Measurements from ENCODE around the gene PPP2R3A.

PPP2R3A gene

GRCh38 chr3:136184703-136185102 is 219.2 kb downstream of the PPP2R3A start:
- TF ChIP-seq, protein P1, sequence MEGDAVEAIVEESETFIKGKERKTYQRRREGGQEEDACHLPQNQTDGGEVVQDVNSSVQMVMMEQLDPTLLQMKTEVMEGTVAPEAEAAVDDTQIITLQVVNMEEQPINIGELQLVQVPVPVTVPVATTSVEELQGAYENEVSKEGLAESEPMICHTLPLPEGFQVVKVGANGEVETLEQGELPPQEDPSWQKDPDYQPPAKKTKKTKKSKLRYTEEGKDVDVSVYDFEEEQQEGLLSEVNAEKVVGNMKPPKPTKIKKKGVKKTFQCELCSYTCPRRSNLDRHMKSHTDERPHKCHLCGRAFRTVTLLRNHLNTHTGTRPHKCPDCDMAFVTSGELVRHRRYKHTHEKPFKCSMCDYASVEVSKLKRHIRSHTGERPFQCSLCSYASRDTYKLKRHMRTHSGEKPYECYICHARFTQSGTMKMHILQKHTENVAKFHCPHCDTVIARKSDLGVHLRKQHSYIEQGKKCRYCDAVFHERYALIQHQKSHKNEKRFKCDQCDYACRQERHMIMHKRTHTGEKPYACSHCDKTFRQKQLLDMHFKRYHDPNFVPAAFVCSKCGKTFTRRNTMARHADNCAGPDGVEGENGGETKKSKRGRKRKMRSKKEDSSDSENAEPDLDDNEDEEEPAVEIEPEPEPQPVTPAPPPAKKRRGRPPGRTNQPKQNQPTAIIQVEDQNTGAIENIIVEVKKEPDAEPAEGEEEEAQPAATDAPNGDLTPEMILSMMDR (IDR thresholded peaks at IDR 0.05; ENCODE audit: low read depth, low read length): no peak
- TF ChIP-seq EZH2phosphoT487 (IDR thresholded peaks at IDR 0.05; ENCODE audit: low read depth): no peak
- Histone ChIP-seq H3K4me1 (ENCODE audit: low read length) (no peaks in the 10 kb centered on the region), H3K9me3 (ENCODE audit: insufficient read depth, low read length) (no peaks in the 10 kb centered on the region), H3K4me2 (ENCODE audit: low read length) (no peak overlapping the region), H4K20me1 (ENCODE audit: insufficient read depth, low read length) (peaks cover 94% of the 10 kb centered on the region), H3K9ac (ENCODE audit: low read length) (no peak overlapping the region), H2AFZ (ENCODE audit: low read depth, low read length) (no peak overlapping the region), H3K27me3 (ENCODE audit: low read depth, low read length) (no peaks in the 10 kb centered on the region), H3K79me2 (ENCODE audit: low read length) (peaks cover 99% of the 10 kb centered on the region), H3K36me3 (replicated peaks; ENCODE audit: low read depth, low read length) (peaks cover 2% of the 10 kb centered on the region), H3K4me3 (ENCODE audit: low read length) (no peak overlapping the region), H3K27ac (ENCODE audit: low read length) (no peak overlapping the region)

DNA sequence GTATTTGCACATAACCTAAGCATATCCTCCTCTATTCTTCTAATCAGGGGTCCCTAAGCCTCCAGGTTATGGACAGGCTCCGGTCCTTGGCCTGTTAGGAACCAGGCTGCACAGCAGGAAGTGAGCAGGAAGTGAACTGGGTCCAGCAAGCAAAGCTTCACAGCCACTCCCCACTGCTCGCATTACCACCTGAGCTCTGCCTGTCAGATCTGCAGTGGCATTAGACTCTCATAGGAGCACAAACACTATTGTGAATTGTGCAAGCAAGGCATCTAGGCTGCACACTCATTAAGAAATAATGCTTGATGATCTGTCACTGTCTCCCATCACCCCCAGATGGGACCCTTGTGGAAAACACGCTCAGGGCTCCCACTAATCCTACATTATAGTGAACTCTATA is 220.8 kb downstream of the PPP2R3A start:
- no peak overlapping the region for H2AFZ ChIP-seq (ENCODE audit: low read depth, low read length)
- peaks cover 14% of the 10 kb centered on the region for H3K36me3 ChIP-seq (replicated peaks; ENCODE audit: low read depth, low read length)
- H3K27me3 ChIP-seq (ENCODE audit: low read depth, low read length): no peaks in the 10 kb centered on the region
- TF ChIP-seq, protein P1 (IDR thresholded peaks at IDR 0.05; ENCODE audit: low read depth, low read length): no peak
- no peak for TF ChIP-seq EZH2phosphoT487 (IDR thresholded peaks at IDR 0.05; ENCODE audit: low read depth)
- H3K9ac ChIP-seq (ENCODE audit: low read length): no peak overlapping the region
- H3K79me2 ChIP-seq (ENCODE audit: low read length): peaks cover 100% of the 10 kb centered on the region
- no peaks in the 10 kb centered on the region for H3K9me3 ChIP-seq (ENCODE audit: insufficient read depth, low read length)
- peaks cover 1% of the 10 kb centered on the region; the same call in 1 of the 2 replicates for H3K4me1 ChIP-seq (ENCODE audit: low read length)
- peaks cover 97% of the 10 kb centered on the region for H4K20me1 ChIP-seq (ENCODE audit: insufficient read depth, low read length)
- H3K4me2 ChIP-seq (ENCODE audit: low read length): no peak overlapping the region
- H3K4me3 ChIP-seq (ENCODE audit: low read length): no peak overlapping the region
- no peak overlapping the region for H3K27ac ChIP-seq (ENCODE audit: low read length)

DNA sequence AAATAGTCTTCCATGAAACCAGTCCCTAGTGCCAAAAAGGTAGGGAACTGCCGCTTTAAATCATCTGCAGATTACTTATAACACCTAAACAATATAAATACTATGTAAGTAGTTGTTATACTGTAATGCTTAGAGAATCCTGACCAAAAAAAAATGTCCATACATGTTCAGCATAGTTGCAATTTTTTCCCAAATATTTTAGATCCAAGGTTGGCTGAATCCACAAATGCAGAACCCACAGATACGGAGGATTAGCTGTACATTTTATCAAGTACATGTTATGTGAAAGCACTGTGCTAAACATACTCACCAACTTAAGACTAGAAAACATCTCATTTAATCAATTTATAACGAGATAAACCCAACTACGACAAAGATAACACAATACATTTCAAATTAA is 221.3 kb downstream of the PPP2R3A start:
- H3K36me3 ChIP-seq (replicated peaks; ENCODE audit: low read depth, low read length): peaks cover 19% of the 10 kb centered on the region
- H2AFZ ChIP-seq (ENCODE audit: low read depth, low read length): no peak overlapping the region
- peaks cover 100% of the 10 kb centered on the region for H3K79me2 ChIP-seq (ENCODE audit: low read length)
- no peaks in the 10 kb centered on the region for H3K9me3 ChIP-seq (ENCODE audit: insufficient read depth, low read length)
- peaks cover 6% of the 10 kb centered on the region for H3K4me1 ChIP-seq (ENCODE audit: low read length)
- no peak overlapping the region for H3K4me2 ChIP-seq (ENCODE audit: low read length)
- H3K9ac ChIP-seq (ENCODE audit: low read length): no peak overlapping the region
- peaks cover 99% of the 10 kb centered on the region for H4K20me1 ChIP-seq (ENCODE audit: insufficient read depth, low read length)
- TF ChIP-seq EZH2phosphoT487 (IDR thresholded peaks at IDR 0.05; ENCODE audit: low read depth): no peak
- TF ChIP-seq, protein P1 (IDR thresholded peaks at IDR 0.05; ENCODE audit: low read depth, low read length): no peak
- no peak overlapping the region for H3K4me3 ChIP-seq (ENCODE audit: low read length)
- H3K27me3 ChIP-seq (ENCODE audit: low read depth, low read length): no peaks in the 10 kb centered on the region
- no peak overlapping the region for H3K27ac ChIP-seq (ENCODE audit: low read length)

DNA sequence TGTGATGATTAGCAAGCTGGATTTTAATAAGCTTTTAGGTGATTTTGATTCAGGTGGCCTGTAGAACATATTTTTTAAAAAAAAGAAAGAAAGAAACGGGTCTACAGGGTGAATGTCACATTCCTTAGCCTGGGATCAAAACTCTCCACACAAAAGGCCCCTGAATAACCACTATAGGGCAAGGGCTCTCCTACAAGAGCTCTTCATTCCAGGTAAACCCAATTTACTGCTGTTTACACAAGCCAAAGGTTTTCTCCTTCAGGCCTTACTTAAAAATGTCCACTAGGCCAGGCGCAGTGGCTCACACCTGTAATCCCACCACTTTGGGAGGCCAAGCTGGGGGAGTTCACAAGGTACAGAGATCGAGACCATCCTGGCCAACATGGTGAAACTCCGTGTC is 222.3 kb downstream of the PPP2R3A start:
- Histone ChIP-seq H3K27ac (ENCODE audit: low read length) (no peak overlapping the region), H3K9ac (ENCODE audit: low read length) (no peak overlapping the region)

More for the DNA sequence above, 222.3 kb downstream of the PPP2R3A start:
- no peak overlapping the region for H2AFZ ChIP-seq (ENCODE audit: low read depth, low read length)
- TF ChIP-seq, protein P1 (IDR thresholded peaks at IDR 0.05; ENCODE audit: low read depth, low read length): no peak
- no peak for TF ChIP-seq EZH2phosphoT487 (IDR thresholded peaks at IDR 0.05; ENCODE audit: low read depth)
- peaks cover 99% of the 10 kb centered on the region for H4K20me1 ChIP-seq (ENCODE audit: insufficient read depth, low read length)
- no peak overlapping the region for H3K4me3 ChIP-seq (ENCODE audit: low read length)
- no peaks in the 10 kb centered on the region for H3K27me3 ChIP-seq (ENCODE audit: low read depth, low read length)
- peaks cover 20% of the 10 kb centered on the region for H3K36me3 ChIP-seq (replicated peaks; ENCODE audit: low read depth, low read length)
- peaks cover 16% of the 10 kb centered on the region for H3K4me1 ChIP-seq (ENCODE audit: low read length)
- no peaks in the 10 kb centered on the region for H3K9me3 ChIP-seq (ENCODE audit: insufficient read depth, low read length)
- peaks cover 100% of the 10 kb centered on the region for H3K79me2 ChIP-seq (ENCODE audit: low read length)
- H3K4me2 ChIP-seq (ENCODE audit: low read length): no peak overlapping the region
